Endothelial cell of umbilical vein (primary cell): ENCODE results near the gene MRPL55. TPM values are rescaled to one million over a fixed set of nuclear protein-coding genes. Genes with fewer than 3 reads are reported as not detected.

Experiments used
- BruUV-seq: library from RNA; stranded (reverse); fragments of 400-500 nt; replicated peaks from 2 replicates; lab custom pipeline; 2021; lab: Mats Ljungman, UMichigan
- CTCF ChIA-PET: fragments of 300-600, 350-600 bp; sonication (Branson Sonifier 250); formaldehyde crosslinking; loops from one replicate; lab custom pipeline; 2021; ENCODE audit warnings: antibody characterized with exemption, inconsistent platforms; lab: Charles Lee
- POLR2A ChIA-PET: fragments of 300-600, 350-600 bp; sonication (Branson Sonifier 250); formaldehyde crosslinking; loops from one replicate; lab custom pipeline; 2021; ENCODE audit warnings: antibody characterized with exemption, inconsistent platforms; lab: Charles Lee
- DNase-seq: peaks from one replicate; pipeline ENCODE4 v3.0.0-alpha.2; 2011; ENCODE audit warnings: low read depth, low spot score
- FAIRE-seq: peaks from 2 replicates; lab custom pipeline; 2011; peaks lifted over from hg19 to GRCh38; lab: Jason Lieb, UNC
- H2AFZ ChIP-seq: 2 replicates; pipeline ENCODE4 v1.6.0; 2012; ENCODE audit warnings: low read depth, low read length, control low read depth, inconsistent platforms
- H3K27ac ChIP-seq: 2 replicates; pipeline ENCODE4 v1.5.1; 2011; ENCODE audit warnings: low read depth, mild to moderate bottlenecking, control low read depth, low read length, moderate library complexity; ENCODE audit not compliant: insufficient read depth
- H3K27me3 ChIP-seq, 2 experiments: 2 replicates each; pipeline versions ENCODE4 v1.6.0 to v1.6.1; 2011; ENCODE audit warnings: low read length in 2 of 2, mixed read lengths in 1 of 2; ENCODE audit not compliant: control insufficient read depth in 2 of 2, insufficient read depth in 2 of 2
- H3K36me3 ChIP-seq, 2 experiments: 2 replicates in 1 of 2; 3 replicates in 1 of 2; pipeline ENCODE4 v1.5.1; 2011; ENCODE audit warnings: low read length in 2 of 2, mild to moderate bottlenecking in 1 of 2, moderate library complexity in 1 of 2; ENCODE audit not compliant: control insufficient read depth in 2 of 2, insufficient read depth in 2 of 2; ENCODE audit errors: extremely low read depth in 1 of 2
- H3K4me1 ChIP-seq: 3 replicates; pipeline ENCODE4 v1.5.1; 2011; ENCODE audit warnings: mild to moderate bottlenecking, low read length; ENCODE audit not compliant: control insufficient read depth, insufficient read depth; ENCODE audit errors: extremely low read depth
- H3K4me2 ChIP-seq: 2 replicates; pipeline ENCODE4 v1.6.1; 2011; ENCODE audit warnings: low read length, control low read depth, mixed read lengths; ENCODE audit not compliant: insufficient read depth
- H3K4me3 ChIP-seq, 3 experiments: fragments of 200-600 bp in 1 of 3; sonication (generic), shearing (Covaris generic) in 1 of 3; replicated peaks in 1 of 3; 2 replicates each; pipeline ENCODE4 v1.5.1; 2011 to 2016; ENCODE audit warnings: control low read depth in 3 of 3, low read length in 3 of 3, mild to moderate bottlenecking in 2 of 3, inconsistent platforms in 1 of 3, low read depth in 1 of 3, moderate library complexity in 1 of 3; ENCODE audit not compliant: insufficient read depth in 1 of 3
- H3K79me2 ChIP-seq: 2 replicates; pipeline ENCODE4 v1.6.0; 2012; ENCODE audit warnings: low read length, inconsistent platforms; ENCODE audit not compliant: control insufficient read depth, insufficient read depth
- H3K9ac ChIP-seq: replicated peaks from 2 replicates; pipeline ENCODE3; 2011; ENCODE audit warnings: low read length, control low read depth; ENCODE audit not compliant: insufficient read depth; ENCODE audit errors: extremely low read depth
- H3K9me1 ChIP-seq: replicated peaks from 3 replicates; pipeline ENCODE4 v1.6.0; 2011; ENCODE audit warnings: mild to moderate bottlenecking, low read length; ENCODE audit not compliant: control insufficient read depth, insufficient read depth; ENCODE audit errors: extremely low read depth
- H3K9me3 ChIP-seq: replicated peaks from 2 replicates; pipeline ENCODE4 v1.5.1; 2012; ENCODE audit warnings: low read length, inconsistent platforms; ENCODE audit not compliant: control insufficient read depth, insufficient read depth
- H4K20me1 ChIP-seq: replicated peaks from 2 replicates; pipeline ENCODE3; 2011; ENCODE audit warnings: mild to moderate bottlenecking, low read length; ENCODE audit not compliant: control insufficient read depth, insufficient read depth; ENCODE audit errors: extremely low read depth
- CTCF ChIP-seq, 2 donors: IDR thresholded peaks; 1 replicate in 1 of 2; 2 replicates in 1 of 2; pipeline ENCODE4 v1.5.1; 2011; ENCODE audit warnings: low read length in 2 of 2, mild to moderate bottlenecking in 2 of 2, moderate library complexity in 2 of 2, control low read depth in 1 of 2, inconsistent platforms in 1 of 2, low read depth in 1 of 2; ENCODE audit not compliant: insufficient read depth in 1 of 2; ENCODE audit errors: extremely low read depth in 1 of 2
- EZH2 ChIP-seq: IDR thresholded peaks from 2 replicates; pipeline ENCODE4 v1.6.1; 2012; ENCODE audit warnings: borderline replicate concordance, low read depth, mild to moderate bottlenecking, moderate library complexity, low read length, inconsistent platforms; ENCODE audit not compliant: severe bottlenecking
- FOS ChIP-seq: IDR thresholded peaks from 2 replicates; pipeline ENCODE4 v1.6.1; 2011; ENCODE audit warnings: mild to moderate bottlenecking, low read length, moderate library complexity, borderline replicate concordance; ENCODE audit not compliant: insufficient read depth
- GATA2 ChIP-seq: IDR thresholded peaks from 2 replicates; pipeline ENCODE4 v1.7.0; 2011; ENCODE audit warnings: low read depth, mild to moderate bottlenecking, moderate library complexity, mixed read lengths, low read length; ENCODE audit not compliant: insufficient read length, insufficient read depth
- JUN ChIP-seq: IDR thresholded peaks from 2 replicates; pipeline ENCODE4 v1.6.1; 2011; ENCODE audit warnings: borderline replicate concordance, low read depth; ENCODE audit not compliant: insufficient read length, insufficient read depth
- MYC ChIP-seq: IDR thresholded peaks from one replicate; pipeline ENCODE4 v1.6.1; 2011; ENCODE audit warnings: mild to moderate bottlenecking, low read depth, low read length
- POLR2A ChIP-seq: IDR thresholded peaks from 2 replicates; pipeline ENCODE4 v1.6.1; 2012; ENCODE audit warnings: low read depth, mild to moderate bottlenecking, control low read depth, low read length
- POLR2AphosphoS5 ChIP-seq: IDR thresholded peaks from 2 replicates; pipeline ENCODE4 v1.6.1; 2012; ENCODE audit warnings: low read depth, mild to moderate bottlenecking, control low read depth, low read length, moderate library complexity; ENCODE audit not compliant: insufficient read depth
- dilution Hi-C: fragments of 300-500 bp; cut with MboI; formaldehyde crosslinking; loops from one replicate; pipeline ENCODE4 v1.15.0; 2019; ENCODE audit warnings: low sequenced_read_pairs; ENCODE audit not compliant: extremely low pct_ligation_motif_present
- intact Hi-C: fragments of 100-400 bp; cut with micrococcal nuclease; formaldehyde crosslinking; loops from one replicate; pipeline ENCODE4 v1.10.0; 2022
- polyA plus RNA-seq, 4 experiments: library from polyadenylated mRNA; depleted of rRNA in 3 of 4; stranded (reverse) in 3 of 4; unstranded in 1 of 4; fragments of >200 nt; gene quantifications; 2 replicates each; pipeline versions ENCODE4 v1.2.1 to v1.2.3, GENCODE V29; 2011 to 2012; ENCODE audit warnings: missing spikeins in 1 of 4
- total RNA-seq: library from RNA; stranded (reverse); gene quantifications from 2 replicates; pipeline ENCODE4 v1.2.3, GENCODE V29; 2021
- TF ChIP-seq, protein P1 (sequence below): IDR thresholded peaks from 2 replicates; pipeline ENCODE4 v1.6.1; 2011; ENCODE audit not compliant: insufficient read depth, insufficient read length

The MRPL55 gene
- total and polyA plus RNA-seq, 2 donors (not counting 3 experiments of a cell fraction or from before 2014, with no cell fraction given): 58.7 to 155 TPM

- ChIA-PET CTCF (no interaction called here), POLR2A (no interaction called here)
- peaks cover 84% of the 10 kb centered on the region for H3K79me2 ChIP-seq
- no peak overlapping the region for H3K4me3 ChIP-seq
- H2AFZ ChIP-seq: no peak overlapping the region
- H3K4me1 ChIP-seq: peaks cover 13% of the 10 kb centered on the region
- no peak overlapping the region for H3K4me2 ChIP-seq
- no peaks in the 10 kb centered on the region for H3K9me1 ChIP-seq
- no TSS peak for BruUV-seq
- H4K20me1 ChIP-seq: peaks cover 16% of the 10 kb centered on the region
- TF ChIP-seq FOS: no peak
- no peak for TF ChIP-seq MYC
- TF ChIP-seq GATA2: no peak
- TF ChIP-seq JUN: no peak
- TF ChIP-seq POLR2AphosphoS5: no peak
- no peak for TF ChIP-seq EZH2
- TF ChIP-seq, protein P1, sequence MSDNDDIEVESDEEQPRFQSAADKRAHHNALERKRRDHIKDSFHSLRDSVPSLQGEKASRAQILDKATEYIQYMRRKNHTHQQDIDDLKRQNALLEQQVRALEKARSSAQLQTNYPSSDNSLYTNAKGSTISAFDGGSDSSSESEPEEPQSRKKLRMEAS: no peak
- no peak for TF ChIP-seq POLR2A
- TF ChIP-seq CTCF (IDR thresholded peaks at IDR 0.05; ENCODE audit: extremely low read depth in 1 of 2, insufficient read depth in 1 of 2, low read depth in 1 of 2, low read length in 2 of 2): no peak
- H3K27ac ChIP-seq: no peak overlapping the region
- dilution Hi-C loops: no loop called here
- no peak for DNase-seq
- intact Hi-C loops: no loop called here
- peaks cover 4% of the 10 kb centered on the region for H3K9me3 ChIP-seq
- H3K36me3 ChIP-seq: peaks cover 10 to 41% of the 10 kb centered on the region in 2 experiments
- peak; percentile 46 for FAIRE-seq
- H3K27me3 ChIP-seq: no peaks in the 10 kb centered on the region
- no peak overlapping the region for H3K9ac ChIP-seq
These were observed 13.2 kb downstream of the MRPL55 start for GRCh38 chr1:228095938-228096337.
